ENCODE results near the gene TECRL.

The TECRL gene

DNA sequence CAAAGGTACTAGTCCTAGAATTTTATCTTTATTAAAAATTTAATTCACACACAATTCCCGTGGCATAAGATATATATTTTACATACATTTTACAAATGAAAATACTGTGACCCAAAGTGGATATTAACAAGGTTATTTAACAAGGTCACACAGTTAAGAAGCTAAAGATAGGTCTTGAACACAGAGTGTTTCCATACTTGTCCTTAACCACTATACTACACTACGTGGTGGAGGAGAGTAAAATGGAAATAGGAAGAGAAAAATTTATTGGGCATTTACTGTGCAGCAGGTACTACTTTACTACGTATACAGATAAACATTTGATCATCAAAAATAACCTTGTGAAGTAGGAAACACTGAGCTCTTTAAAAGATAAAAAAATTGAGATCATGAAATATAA, 14.8 kb downstream of the TECRL start:
- Histone ChIP-seq H3K27ac (no peak overlapping the region), H3K9ac (no peak overlapping the region), H3K4me1 (ENCODE audit: low read depth, poor library complexity, severe bottlenecking) (no peaks in the 10 kb centered on the region), H3K36me3 (ENCODE audit: insufficient read depth) (no peaks in the 10 kb centered on the region), H2AFZ (ENCODE audit: low read depth) (no peak overlapping the region), H4K20me1 (ENCODE audit: insufficient read depth) (no peaks in the 10 kb centered on the region), H3K27me3 (ENCODE audit: insufficient read depth, low read depth) (no peaks in the 10 kb centered on the region), H3K4me2 (no peak overlapping the region), H3K79me2 (ENCODE audit: insufficient read depth, low read depth) (no peaks in the 10 kb centered on the region), H3K4me3 (IDR thresholded peaks at IDR 0.05; ENCODE audit: insufficient read depth, low read depth, low read length) (no peak overlapping the region)
- TF ChIP-seq, protein P1, sequence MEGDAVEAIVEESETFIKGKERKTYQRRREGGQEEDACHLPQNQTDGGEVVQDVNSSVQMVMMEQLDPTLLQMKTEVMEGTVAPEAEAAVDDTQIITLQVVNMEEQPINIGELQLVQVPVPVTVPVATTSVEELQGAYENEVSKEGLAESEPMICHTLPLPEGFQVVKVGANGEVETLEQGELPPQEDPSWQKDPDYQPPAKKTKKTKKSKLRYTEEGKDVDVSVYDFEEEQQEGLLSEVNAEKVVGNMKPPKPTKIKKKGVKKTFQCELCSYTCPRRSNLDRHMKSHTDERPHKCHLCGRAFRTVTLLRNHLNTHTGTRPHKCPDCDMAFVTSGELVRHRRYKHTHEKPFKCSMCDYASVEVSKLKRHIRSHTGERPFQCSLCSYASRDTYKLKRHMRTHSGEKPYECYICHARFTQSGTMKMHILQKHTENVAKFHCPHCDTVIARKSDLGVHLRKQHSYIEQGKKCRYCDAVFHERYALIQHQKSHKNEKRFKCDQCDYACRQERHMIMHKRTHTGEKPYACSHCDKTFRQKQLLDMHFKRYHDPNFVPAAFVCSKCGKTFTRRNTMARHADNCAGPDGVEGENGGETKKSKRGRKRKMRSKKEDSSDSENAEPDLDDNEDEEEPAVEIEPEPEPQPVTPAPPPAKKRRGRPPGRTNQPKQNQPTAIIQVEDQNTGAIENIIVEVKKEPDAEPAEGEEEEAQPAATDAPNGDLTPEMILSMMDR (conservative IDR thresholded peaks at IDR 0.05; ENCODE audit: low read depth, low read length): no peak

DNA sequence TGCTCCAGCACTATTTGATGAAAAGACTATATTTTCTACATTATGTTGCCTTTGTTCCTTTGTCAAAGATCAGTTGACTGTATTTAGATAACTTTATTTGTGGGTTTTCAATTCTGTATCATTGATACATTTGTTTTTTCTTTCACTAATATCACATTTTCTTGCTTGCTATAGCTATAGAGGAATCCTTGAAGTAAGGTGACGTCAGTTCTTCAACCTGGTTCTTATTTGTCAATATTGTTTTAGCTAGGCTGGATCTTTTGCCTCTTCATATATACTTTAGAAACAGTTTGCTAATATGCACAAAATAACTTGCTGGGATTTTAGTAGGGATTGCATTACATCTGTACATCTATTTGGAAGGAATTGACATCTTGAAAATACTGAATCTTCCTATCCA, 21.0 kb downstream of the TECRL start:
- H3K36me3 ChIP-seq (ENCODE audit: insufficient read depth): no peaks in the 10 kb centered on the region
- no peaks in the 10 kb centered on the region for H3K4me1 ChIP-seq (ENCODE audit: low read depth, poor library complexity, severe bottlenecking)
- H3K27ac ChIP-seq: no peak overlapping the region
- H3K27me3 ChIP-seq (ENCODE audit: insufficient read depth, low read depth): no peaks in the 10 kb centered on the region
- no peak overlapping the region for H3K4me3 ChIP-seq (IDR thresholded peaks at IDR 0.05; ENCODE audit: insufficient read depth, low read depth, low read length)
- TF ChIP-seq, protein P1 (conservative IDR thresholded peaks at IDR 0.05; ENCODE audit: low read depth, low read length): no peak
- no peak overlapping the region for H3K9ac ChIP-seq
- no peaks in the 10 kb centered on the region for H4K20me1 ChIP-seq (ENCODE audit: insufficient read depth)
- no peak overlapping the region for H2AFZ ChIP-seq (ENCODE audit: low read depth)
- H3K79me2 ChIP-seq (ENCODE audit: insufficient read depth, low read depth): no peaks in the 10 kb centered on the region
- H3K4me2 ChIP-seq: no peak overlapping the region

DNA sequence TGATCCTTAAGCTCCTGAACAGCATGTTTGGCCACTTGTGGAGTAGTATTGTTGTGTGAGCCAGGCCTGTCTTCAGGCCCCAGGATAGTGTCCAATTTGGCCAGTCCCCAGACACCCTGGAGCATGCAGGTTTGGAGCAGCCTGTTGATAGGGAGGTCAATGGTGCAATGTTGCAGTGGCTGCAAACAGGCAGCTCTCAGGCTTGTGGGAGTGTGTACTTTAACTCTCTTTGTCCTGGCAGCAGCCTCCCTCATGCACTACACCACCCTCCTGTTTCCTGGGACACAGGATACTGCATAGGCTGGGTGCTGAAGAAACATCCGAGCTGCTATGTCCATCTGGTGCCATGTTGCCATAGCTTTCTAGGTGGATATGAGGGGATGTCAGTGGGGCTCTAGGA, 24.0 kb downstream of the TECRL start:
- H3K36me3 ChIP-seq (ENCODE audit: insufficient read depth): no peaks in the 10 kb centered on the region
- no peaks in the 10 kb centered on the region for H3K79me2 ChIP-seq (ENCODE audit: insufficient read depth, low read depth)
- H3K4me2 ChIP-seq: no peak overlapping the region
- no peaks in the 10 kb centered on the region for H4K20me1 ChIP-seq (ENCODE audit: insufficient read depth)
- no peaks in the 10 kb centered on the region for H3K4me1 ChIP-seq (ENCODE audit: low read depth, poor library complexity, severe bottlenecking)
- no peak overlapping the region for H3K27ac ChIP-seq
- TF ChIP-seq, protein P1 (conservative IDR thresholded peaks at IDR 0.05; ENCODE audit: low read depth, low read length): no peak
- H3K27me3 ChIP-seq (ENCODE audit: insufficient read depth, low read depth): no peaks in the 10 kb centered on the region
- no peak overlapping the region for H3K4me3 ChIP-seq (IDR thresholded peaks at IDR 0.05; ENCODE audit: insufficient read depth, low read depth, low read length)
- H2AFZ ChIP-seq (ENCODE audit: low read depth): no peak overlapping the region
- no peak overlapping the region for H3K9ac ChIP-seq

DNA sequence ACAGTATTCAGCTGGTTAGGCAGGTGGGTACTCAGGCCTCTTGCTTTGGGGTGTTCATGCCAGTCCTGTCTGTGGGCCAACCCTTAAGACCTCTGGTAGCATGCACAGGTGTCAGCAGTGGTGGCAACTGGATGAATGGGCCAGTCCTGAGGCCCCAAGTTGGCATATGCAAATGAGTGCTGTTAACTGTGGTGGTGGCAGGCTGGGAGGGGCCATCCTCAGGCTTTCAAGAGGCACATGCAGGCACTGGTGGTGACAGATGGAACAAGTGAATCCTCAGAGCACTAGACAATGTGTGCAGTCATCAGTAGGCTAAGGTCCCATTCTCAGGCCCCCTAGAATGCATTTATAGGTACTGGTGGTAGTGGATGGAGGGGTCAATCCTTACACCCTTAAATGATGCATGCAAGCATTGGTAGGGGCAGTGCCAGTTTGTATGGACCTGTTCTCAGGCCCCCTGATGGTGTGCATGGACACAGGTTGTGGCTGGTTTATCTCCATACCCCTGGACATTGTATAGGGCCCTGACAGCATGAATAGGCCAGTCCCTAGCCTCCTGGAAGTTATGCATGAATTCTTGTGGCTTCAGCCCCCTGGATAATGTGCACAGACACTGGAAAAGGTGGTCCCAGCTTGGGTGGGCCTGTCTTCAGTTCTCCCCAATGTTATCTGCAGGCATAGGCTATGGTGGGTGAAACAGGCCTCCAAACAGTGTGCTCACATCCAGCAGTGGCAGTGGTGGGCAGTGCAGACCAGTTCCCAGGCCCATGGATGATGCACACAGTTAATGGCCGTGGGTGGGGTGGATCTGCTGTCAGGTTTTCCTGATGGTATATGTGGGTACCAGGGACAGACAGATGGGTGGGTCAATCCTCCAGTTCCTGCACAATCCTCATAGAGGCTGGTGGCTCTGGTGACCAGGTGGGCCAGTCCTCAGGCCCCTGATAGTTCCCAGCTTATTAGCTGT, 24.7 kb downstream of the TECRL start:
- H3K27me3 ChIP-seq (ENCODE audit: insufficient read depth, low read depth): no peaks in the 10 kb centered on the region
- no peaks in the 10 kb centered on the region for H3K79me2 ChIP-seq (ENCODE audit: insufficient read depth, low read depth)
- no peak overlapping the region for H3K9ac ChIP-seq
- H4K20me1 ChIP-seq (ENCODE audit: insufficient read depth): no peaks in the 10 kb centered on the region
- H2AFZ ChIP-seq (ENCODE audit: low read depth): no peak overlapping the region
- H3K27ac ChIP-seq: no peak overlapping the region
- no peak overlapping the region for H3K4me3 ChIP-seq (IDR thresholded peaks at IDR 0.05; ENCODE audit: insufficient read depth, low read depth, low read length)
- TF ChIP-seq, protein P1 (conservative IDR thresholded peaks at IDR 0.05; ENCODE audit: low read depth, low read length): no peak
- H3K4me1 ChIP-seq (ENCODE audit: low read depth, poor library complexity, severe bottlenecking): no peaks in the 10 kb centered on the region
- no peak overlapping the region for H3K4me2 ChIP-seq
- H3K36me3 ChIP-seq (ENCODE audit: insufficient read depth): no peaks in the 10 kb centered on the region
